Mesendoderm (in vitro differentiated cells): ENCODE data around the gene SVOPL.

Source experiments
- DNase-seq: peaks from one replicate; pipeline ENCODE4 v3.0.0; 2013
- H2AK5ac ChIP-seq: 2 replicates; pipeline ENCODE4 v1.6.1; 2013; ENCODE audit warnings: low read length, inconsistent platforms
- H2BK120ac ChIP-seq: 2 replicates; pipeline ENCODE4 v1.6.1; 2013; ENCODE audit warnings: low read depth, mild to moderate bottlenecking, low read length, moderate library complexity, mixed read lengths
- H2BK15ac ChIP-seq: replicated peaks from 2 replicates; pipeline ENCODE4 v1.6.1; 2013; ENCODE audit warnings: low read depth, mild to moderate bottlenecking, moderate library complexity
- H2BK5ac ChIP-seq: 2 replicates; pipeline ENCODE4 v1.6.1; 2013; ENCODE audit warnings: low read length, inconsistent platforms
- H3K18ac ChIP-seq: 2 replicates; pipeline ENCODE4 v1.6.1; 2013; ENCODE audit warnings: mild to moderate bottlenecking, low read length, mixed read lengths
- H3K23ac ChIP-seq: one replicate; pipeline ENCODE4 v1.6.1; 2013; ENCODE audit warnings: low read length
- H3K27ac ChIP-seq: 2 replicates; pipeline ENCODE4 v1.5.1; 2013; ENCODE audit warnings: low read depth, mild to moderate bottlenecking, inconsistent platforms, low read length, moderate library complexity
- H3K27me3 ChIP-seq: 2 replicates; pipeline ENCODE4 v1.6.1; 2013; ENCODE audit warnings: low read length, control low read depth, mild to moderate bottlenecking, inconsistent platforms; ENCODE audit not compliant: insufficient read depth, poor library complexity
- H3K36me3 ChIP-seq: 2 replicates; pipeline ENCODE4 v1.6.1; 2013; ENCODE audit warnings: low read length, inconsistent platforms; ENCODE audit not compliant: control insufficient read depth, insufficient read depth
- H3K4ac ChIP-seq: one replicate; pipeline ENCODE4 v1.6.1; 2013; ENCODE audit warnings: low read depth, mild to moderate bottlenecking, low read length, moderate library complexity
- H3K4me1 ChIP-seq: 2 replicates; pipeline ENCODE4 v1.6.1; 2013; ENCODE audit warnings: low read depth, low read length, inconsistent platforms; ENCODE audit not compliant: control insufficient read depth
- H3K4me2 ChIP-seq: 2 replicates; pipeline ENCODE4 v1.6.1; 2013; ENCODE audit warnings: low read length
- H3K4me3 ChIP-seq: 2 replicates; pipeline ENCODE4 v1.5.1; 2013; ENCODE audit warnings: mild to moderate bottlenecking, low read length
- H3K56ac ChIP-seq: one replicate; pipeline ENCODE4 v1.6.1; 2013; ENCODE audit warnings: low read length
- H3K79me1 ChIP-seq: 2 replicates; pipeline ENCODE4 v1.6.1; 2013; ENCODE audit warnings: low read length, inconsistent platforms
- H3K79me2 ChIP-seq: 2 replicates; pipeline ENCODE4 v1.6.1; 2013; ENCODE audit warnings: mild to moderate bottlenecking, low read length; ENCODE audit not compliant: control insufficient read depth, insufficient read depth
- H3K9ac ChIP-seq: 2 replicates; pipeline ENCODE4 v1.6.1; 2013; ENCODE audit warnings: low read length, inconsistent platforms
- H4K5ac ChIP-seq: one replicate; pipeline ENCODE4 v1.6.1; 2013; ENCODE audit warnings: low read length
- H4K8ac ChIP-seq: one replicate; pipeline ENCODE4 v1.6.1; 2013; ENCODE audit warnings: low read depth, mild to moderate bottlenecking, control low read depth, low read length, moderate library complexity
- WGBS: extraction: QIAGEN DNeasy Blood & Tissue Kit; methylation state at CpG from one replicate; pipeline ENCODE4 v1.1.7; 2013; ENCODE audit warnings: low lambda C conversion rate, missing lambda C conversion rate; ENCODE audit not compliant: insufficient coverage; ENCODE audit errors: extremely low coverage; 5-methylcytosine and 5-hydroxymethylcytosine counted together

The SVOPL gene

GRCh38 chr7:138590154-138590553, 111.0 kb downstream of the SVOPL start:
- Histone ChIP-seq H3K23ac (no peak overlapping the region), H2BK5ac (no peak overlapping the region), H3K27ac (no peak overlapping the region), H3K27me3 (no peaks in the 10 kb centered on the region), H2AK5ac (no peak overlapping the region), H3K4me2 (no peak overlapping the region), H4K8ac (no peak overlapping the region), H3K18ac (no peak overlapping the region), H3K36me3 (peaks cover 2% of the 10 kb centered on the region), H3K79me1 (no peaks in the 10 kb centered on the region), H3K79me2 (no peaks in the 10 kb centered on the region), H3K4ac (no peak overlapping the region), H3K4me1 (no peaks in the 10 kb centered on the region), H2BK15ac (no peak overlapping the region), H3K4me3 (no peak overlapping the region), H3K9ac (no peak overlapping the region), H3K56ac (no peak overlapping the region), H4K5ac (no peak overlapping the region), H2BK120ac (no peak overlapping the region)
- DNase-seq = no peak
- WGBS = no CpG with 5 or more reads among the region's 1 CpG

- H3K18ac ChIP-seq = no peak overlapping the region
- H3K4me1 ChIP-seq = no peaks in the 10 kb centered on the region
- H3K4ac ChIP-seq = no peak overlapping the region
- H3K36me3 ChIP-seq = peaks cover 2% of the 10 kb centered on the region
- no peak overlapping the region for H2BK5ac ChIP-seq
- no peak overlapping the region for H3K23ac ChIP-seq
- no peaks in the 10 kb centered on the region for H3K79me1 ChIP-seq
- H2BK15ac ChIP-seq = no peak overlapping the region
- no peak overlapping the region for H3K9ac ChIP-seq
- H3K27me3 ChIP-seq = no peaks in the 10 kb centered on the region
- no peak overlapping the region for H4K8ac ChIP-seq
- H3K56ac ChIP-seq = no peak overlapping the region
- no peak for DNase-seq
- H3K4me3 ChIP-seq = no peak overlapping the region
- H2AK5ac ChIP-seq = no peak overlapping the region
- H3K4me2 ChIP-seq = no peak overlapping the region
- no peak overlapping the region for H3K27ac ChIP-seq
- no CpG with 5 or more reads among the region's 2 CpGs for WGBS
- no peak overlapping the region for H4K5ac ChIP-seq
- H2BK120ac ChIP-seq = no peak overlapping the region
- no peaks in the 10 kb centered on the region for H3K79me2 ChIP-seq
Measured at GRCh38 chr7:138588986-138589385, 112.2 kb downstream of the SVOPL start.

- H3K4me2 ChIP-seq = no peak overlapping the region
- no peak overlapping the region for H2BK15ac ChIP-seq
- no peak overlapping the region for H3K23ac ChIP-seq
- H4K8ac ChIP-seq = no peak overlapping the region
- no peak overlapping the region for H3K18ac ChIP-seq
- no peak overlapping the region for H3K4ac ChIP-seq
- no peaks in the 10 kb centered on the region for H3K27me3 ChIP-seq
- H3K79me2 ChIP-seq = no peaks in the 10 kb centered on the region
- H3K4me1 ChIP-seq = no peaks in the 10 kb centered on the region
- H3K56ac ChIP-seq = no peak overlapping the region
- H3K36me3 ChIP-seq = peaks cover 2% of the 10 kb centered on the region
- no peak overlapping the region for H2AK5ac ChIP-seq
- H2BK5ac ChIP-seq = no peak overlapping the region
- H4K5ac ChIP-seq = no peak overlapping the region
- no peaks in the 10 kb centered on the region for H3K79me1 ChIP-seq
- H3K9ac ChIP-seq = no peak overlapping the region
- no peak overlapping the region for H3K27ac ChIP-seq
- WGBS = no CpG with 5 or more reads among the region's 4 CpGs
- no peak for DNase-seq
- H3K4me3 ChIP-seq = no peak overlapping the region
- no peak overlapping the region for H2BK120ac ChIP-seq
Measured at GRCh38 chr7:138587485-138587884, 113.7 kb downstream of the SVOPL start.

DNA sequence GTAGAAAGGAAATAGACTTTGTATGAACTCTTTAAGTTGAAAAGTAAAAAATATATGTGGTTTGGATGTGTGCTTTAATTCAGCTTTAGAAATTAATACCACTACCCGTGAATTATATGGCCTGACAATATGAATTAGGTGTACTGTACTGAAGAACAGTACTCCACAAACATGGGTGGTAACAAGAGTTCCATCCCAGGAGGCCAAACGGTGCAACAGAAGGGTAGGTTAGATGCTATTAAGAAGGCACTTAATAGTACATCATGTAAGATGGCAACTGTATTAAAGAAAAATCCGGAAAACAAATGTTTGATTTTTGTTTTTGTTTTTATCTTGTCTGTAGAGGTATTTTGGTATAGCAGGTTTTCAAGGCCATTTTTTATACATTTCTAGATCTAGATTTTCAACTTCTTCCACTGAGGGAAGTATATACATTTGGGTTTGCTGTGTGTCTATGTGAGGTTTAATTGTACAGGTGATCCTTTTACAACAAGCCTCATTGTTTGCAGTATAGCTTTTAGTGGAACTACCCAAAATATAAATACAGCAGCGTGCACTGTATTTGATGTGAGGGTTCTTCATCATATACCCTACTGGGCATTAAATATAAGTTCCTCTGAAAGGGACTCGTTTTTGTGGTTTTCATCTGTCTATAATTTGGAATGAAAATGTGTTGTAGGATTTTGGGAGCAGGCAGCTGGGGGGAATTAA, 115.7 kb downstream of the SVOPL start:
- Histone ChIP-seq H4K8ac (no peak overlapping the region), H3K56ac (no peak overlapping the region), H4K5ac (no peak overlapping the region), H3K27ac (no peak overlapping the region), H3K36me3 (peaks cover 2% of the 10 kb centered on the region), H3K18ac (no peak overlapping the region), H3K23ac (no peak overlapping the region), H3K27me3 (no peaks in the 10 kb centered on the region), H2BK120ac (no peak overlapping the region), H3K79me2 (no peaks in the 10 kb centered on the region), H3K4me3 (no peak overlapping the region), H2BK15ac (no peak overlapping the region), H3K79me1 (no peaks in the 10 kb centered on the region), H3K9ac (no peak overlapping the region), H2BK5ac (no peak overlapping the region), H3K4me1 (no peaks in the 10 kb centered on the region), H3K4me2 (no peak overlapping the region), H3K4ac (no peak overlapping the region), H2AK5ac (no peak overlapping the region)
- DNase-seq = no peak
- WGBS = no CpG with 5 or more reads among the region's 5 CpGs

DNA sequence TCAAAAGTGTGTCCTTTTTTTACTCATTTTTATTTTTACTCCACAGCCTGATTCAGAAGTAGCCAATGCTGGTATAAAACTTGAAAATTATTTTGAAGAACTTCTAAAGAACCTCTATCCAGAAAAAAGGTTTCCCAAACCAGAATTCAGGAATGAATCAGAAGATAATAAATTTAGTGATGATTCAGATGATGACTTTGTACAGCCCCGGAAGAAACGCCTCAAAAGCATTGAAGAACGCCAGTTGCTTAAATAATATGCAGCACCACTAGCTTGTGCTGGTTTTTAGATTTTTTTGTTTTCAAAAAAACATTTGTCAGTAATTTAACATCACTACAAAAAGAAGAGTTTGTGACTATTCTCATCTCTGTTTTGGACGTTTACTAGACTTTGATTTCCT, 116.5 kb downstream of the SVOPL start:
- no peaks in the 10 kb centered on the region for H3K79me1 ChIP-seq
- no peak overlapping the region for H3K23ac ChIP-seq
- H3K79me2 ChIP-seq = no peaks in the 10 kb centered on the region
- H3K4me3 ChIP-seq = no peak overlapping the region
- no peak for DNase-seq
- no peak overlapping the region for H4K5ac ChIP-seq
- H4K8ac ChIP-seq = no peak overlapping the region
- H3K36me3 ChIP-seq = peaks cover 2% of the 10 kb centered on the region
- no CpG with 5 or more reads among the region's 4 CpGs for WGBS
- H2BK5ac ChIP-seq = no peak overlapping the region
- no peak overlapping the region for H3K4ac ChIP-seq
- no peak overlapping the region for H2AK5ac ChIP-seq
- no peak overlapping the region for H3K18ac ChIP-seq
- no peaks in the 10 kb centered on the region for H3K4me1 ChIP-seq
- H3K4me2 ChIP-seq = no peak overlapping the region
- H3K27me3 ChIP-seq = no peaks in the 10 kb centered on the region
- no peak overlapping the region for H3K56ac ChIP-seq
- H3K27ac ChIP-seq = no peak overlapping the region
- H3K9ac ChIP-seq = no peak overlapping the region
- H2BK120ac ChIP-seq = no peak overlapping the region
- H2BK15ac ChIP-seq = no peak overlapping the region

- Histone ChIP-seq H2BK15ac (no peak overlapping the region), H3K18ac (no peak overlapping the region), H2BK120ac (no peak overlapping the region), H4K8ac (no peak overlapping the region), H3K4me1 (no peaks in the 10 kb centered on the region), H3K23ac (no peak overlapping the region), H3K27ac (no peak overlapping the region), H4K5ac (no peak overlapping the region), H3K4ac (no peak overlapping the region), H2AK5ac (no peak overlapping the region), H3K79me1 (no peaks in the 10 kb centered on the region), H3K9ac (no peak overlapping the region), H2BK5ac (no peak overlapping the region), H3K79me2 (no peaks in the 10 kb centered on the region), H3K4me3 (no peak overlapping the region), H3K56ac (no peak overlapping the region), H3K27me3 (no peaks in the 10 kb centered on the region), H3K4me2 (no peak overlapping the region), H3K36me3 (peaks cover 2% of the 10 kb centered on the region)
- no peak for DNase-seq
Measured at GRCh38 chr7:138584283-138584682, 116.9 kb downstream of the SVOPL start.
